Neural cell (in vitro differentiated cells): Measurements from ENCODE around the gene CYP27A1. TPM values are rescaled to one million over a fixed set of nuclear protein-coding genes. Genes with fewer than 3 reads are reported as not detected.

Experiments used
- H2AFZ ChIP-seq: fragments of 200-600, 300-800 bp; sonication (generic), shearing (Covaris generic); 2 replicates; pipeline ENCODE4 v1.6.0; 2014; ENCODE audit warnings: low read depth, mild to moderate bottlenecking, antibody characterized with exemption, low read length, moderate library complexity
- H3F3A ChIP-seq: fragments of 200-600 bp; shearing (Covaris generic); 2 replicates; pipeline ENCODE4 v1.6.1; 2016; ENCODE audit warnings: mild to moderate bottlenecking, moderate library complexity, mixed read lengths, antibody characterized with exemption, low read length; ENCODE audit not compliant: insufficient read depth, poor library complexity, severe bottlenecking
- H3K27ac ChIP-seq: fragments of 200-600, 300-800 bp; sonication (generic), shearing (Covaris generic); 2 replicates; pipeline ENCODE4 v1.5.1; 2014; ENCODE audit warnings: mild to moderate bottlenecking, low read length, moderate library complexity
- H3K27me3 ChIP-seq: fragments of 300-800, 200-600 bp; sonication (generic), shearing (Covaris generic); 2 replicates; pipeline ENCODE4 v1.6.0; 2014; ENCODE audit warnings: mild to moderate bottlenecking, low read depth, low read length, moderate library complexity; ENCODE audit not compliant: insufficient read depth
- H3K36me3 ChIP-seq: fragments of 300-800, 200-600 bp; sonication (generic), shearing (Covaris generic); 2 replicates; pipeline ENCODE4 v1.5.1; 2014; ENCODE audit warnings: mild to moderate bottlenecking, antibody characterized with exemption, low read length, moderate library complexity; ENCODE audit not compliant: insufficient read depth
- H3K4me2 ChIP-seq: fragments of 300-800, 200-600 bp; sonication (generic), shearing (Covaris generic); 2 replicates; pipeline ENCODE4 v1.6.0; 2014; ENCODE audit warnings: mild to moderate bottlenecking, low read length
- H3K4me3 ChIP-seq: fragments of 300-800, 200-600 bp; sonication (generic), shearing (Covaris generic); 2 replicates; pipeline ENCODE4 v1.5.1; 2014; ENCODE audit warnings: mild to moderate bottlenecking, low read length, moderate library complexity
- H3K79me2 ChIP-seq: fragments of 200-600 bp; shearing (Covaris generic); replicated peaks from 2 replicates; pipeline ENCODE4 v1.6.0; 2014; ENCODE audit warnings: mild to moderate bottlenecking, low read length, moderate library complexity; ENCODE audit not compliant: insufficient read depth
- H3K9ac ChIP-seq: fragments of 300-800, 200-600 bp; sonication (generic), shearing (Covaris generic); 2 replicates; pipeline ENCODE4 v1.6.1; 2016; ENCODE audit warnings: mild to moderate bottlenecking, low read length, mixed read lengths
- H3K9me2 ChIP-seq: fragments of 200-600 bp; shearing (Covaris generic); 2 replicates; pipeline ENCODE4 v1.6.1; 2016; ENCODE audit warnings: mild to moderate bottlenecking, low read length, mixed read lengths; ENCODE audit not compliant: insufficient read depth
- H3K9me3 ChIP-seq: fragments of 200-600, 300-800 bp; sonication (generic), shearing (Covaris generic); 2 replicates; pipeline ENCODE4 v1.6.1; 2016; ENCODE audit warnings: mild to moderate bottlenecking, mixed run types, low read length, moderate library complexity, mixed read lengths
- H4K20me1 ChIP-seq: fragments of 200-600 bp; shearing (Covaris generic); 2 replicates; pipeline ENCODE4 v1.6.1; 2016; ENCODE audit warnings: mild to moderate bottlenecking, mixed run types; ENCODE audit not compliant: insufficient read depth
- CTCF ChIP-seq: fragments of 450-650 bp; IDR thresholded peaks from 2 replicates; pipeline ENCODE4 v1.5.1; 2014; ENCODE audit warnings: antibody characterized with exemption, mild to moderate bottlenecking, moderate library complexity; ENCODE audit not compliant: poor library complexity, severe bottlenecking
- EP300 ChIP-seq: fragments of 450-650 bp; conservative IDR thresholded peaks from 2 replicates; pipeline ENCODE4 v1.6.1; 2014; ENCODE audit warnings: antibody characterized with exemption, mild to moderate bottlenecking, moderate library complexity; ENCODE audit not compliant: poor library complexity, severe bottlenecking
- EZH2 ChIP-seq: fragments of 200-600, 300-800 bp; shearing (Covaris generic), sonication (generic); IDR thresholded peaks from 2 replicates; pipeline ENCODE4 v1.6.1; 2014; ENCODE audit warnings: antibody characterized with exemption, low read length, borderline replicate concordance, mild to moderate bottlenecking; ENCODE audit not compliant: insufficient read depth, poor library complexity, severe bottlenecking
- MXI1 ChIP-seq: fragments of 450-650 bp; conservative IDR thresholded peaks from 2 replicates; pipeline ENCODE4 v1.6.1; 2014; ENCODE audit warnings: antibody characterized with exemption, mild to moderate bottlenecking; ENCODE audit not compliant: poor library complexity, severe bottlenecking
- POLR2AphosphoS5 ChIP-seq: IDR thresholded peaks from 2 replicates; pipeline ENCODE4 v1.6.1; 2012
- RAD21 ChIP-seq: fragments of 450-650 bp; conservative IDR thresholded peaks from 2 replicates; pipeline ENCODE4 v1.6.1; 2014; ENCODE audit warnings: antibody characterized with exemption, mild to moderate bottlenecking, moderate library complexity
- SMC3 ChIP-seq: fragments of 450-650 bp; conservative IDR thresholded peaks from 2 replicates; pipeline ENCODE4 v1.6.1; 2014; ENCODE audit warnings: antibody characterized with exemption, mild to moderate bottlenecking, moderate library complexity; ENCODE audit not compliant: poor library complexity
- TAF1 ChIP-seq: IDR thresholded peaks from 2 replicates; pipeline ENCODE4 v1.6.1; 2012; ENCODE audit warnings: low read depth
- polyA plus RNA-seq: library from polyadenylated mRNA; depleted of rRNA; stranded (reverse); fragments of >200 nt; gene quantifications from 2 replicates; pipeline ENCODE4 v1.2.3, GENCODE V29; 2014
- TF ChIP-seq, protein P1 (sequence below): IDR thresholded peaks from 2 replicates; pipeline ENCODE4 v1.6.1; 2012; ENCODE audit warnings: borderline replicate concordance

CYP27A1 gene
- polyA plus RNA-seq, 1 donor from 2014 or later = not detected

DNA sequence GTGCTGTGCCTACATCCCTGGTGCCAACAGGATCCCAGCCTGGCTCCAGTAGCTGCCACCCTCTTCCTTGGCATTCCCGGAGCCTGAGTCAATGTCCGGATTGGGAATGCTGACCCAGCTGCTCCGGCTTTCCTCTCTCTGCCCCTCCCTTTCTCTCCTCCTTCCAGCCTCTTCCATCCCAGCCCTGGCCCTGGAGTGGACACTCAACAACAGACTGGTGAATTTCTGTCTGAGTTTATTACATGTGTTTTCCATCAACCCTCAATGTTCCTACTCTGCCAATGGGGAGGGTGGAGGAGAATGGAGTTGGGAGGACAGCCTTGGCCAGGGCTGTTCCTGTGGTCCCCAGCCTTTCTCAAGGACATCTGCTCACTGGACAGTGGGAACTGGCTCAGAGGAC is 50.6 kb downstream of the CYP27A1 start:
- H3K4me3 ChIP-seq = no peak overlapping the region
- H3K4me2 ChIP-seq = no peak overlapping the region
- H3K27ac ChIP-seq = no peak overlapping the region
- H3F3A ChIP-seq = no peaks in the 10 kb centered on the region
- H3K9ac ChIP-seq = no peak overlapping the region
- H4K20me1 ChIP-seq = no peaks in the 10 kb centered on the region
- no peak overlapping the region for H2AFZ ChIP-seq
- TF ChIP-seq SMC3 = no peak
- TF ChIP-seq TAF1 = no peak
- TF ChIP-seq CTCF = no peak
- no peak for TF ChIP-seq EP300
- TF ChIP-seq EZH2 = no peak
- no peak for TF ChIP-seq POLR2AphosphoS5
- no peak for TF ChIP-seq RAD21
- TF ChIP-seq MXI1 = no peak
- TF ChIP-seq, protein P1, sequence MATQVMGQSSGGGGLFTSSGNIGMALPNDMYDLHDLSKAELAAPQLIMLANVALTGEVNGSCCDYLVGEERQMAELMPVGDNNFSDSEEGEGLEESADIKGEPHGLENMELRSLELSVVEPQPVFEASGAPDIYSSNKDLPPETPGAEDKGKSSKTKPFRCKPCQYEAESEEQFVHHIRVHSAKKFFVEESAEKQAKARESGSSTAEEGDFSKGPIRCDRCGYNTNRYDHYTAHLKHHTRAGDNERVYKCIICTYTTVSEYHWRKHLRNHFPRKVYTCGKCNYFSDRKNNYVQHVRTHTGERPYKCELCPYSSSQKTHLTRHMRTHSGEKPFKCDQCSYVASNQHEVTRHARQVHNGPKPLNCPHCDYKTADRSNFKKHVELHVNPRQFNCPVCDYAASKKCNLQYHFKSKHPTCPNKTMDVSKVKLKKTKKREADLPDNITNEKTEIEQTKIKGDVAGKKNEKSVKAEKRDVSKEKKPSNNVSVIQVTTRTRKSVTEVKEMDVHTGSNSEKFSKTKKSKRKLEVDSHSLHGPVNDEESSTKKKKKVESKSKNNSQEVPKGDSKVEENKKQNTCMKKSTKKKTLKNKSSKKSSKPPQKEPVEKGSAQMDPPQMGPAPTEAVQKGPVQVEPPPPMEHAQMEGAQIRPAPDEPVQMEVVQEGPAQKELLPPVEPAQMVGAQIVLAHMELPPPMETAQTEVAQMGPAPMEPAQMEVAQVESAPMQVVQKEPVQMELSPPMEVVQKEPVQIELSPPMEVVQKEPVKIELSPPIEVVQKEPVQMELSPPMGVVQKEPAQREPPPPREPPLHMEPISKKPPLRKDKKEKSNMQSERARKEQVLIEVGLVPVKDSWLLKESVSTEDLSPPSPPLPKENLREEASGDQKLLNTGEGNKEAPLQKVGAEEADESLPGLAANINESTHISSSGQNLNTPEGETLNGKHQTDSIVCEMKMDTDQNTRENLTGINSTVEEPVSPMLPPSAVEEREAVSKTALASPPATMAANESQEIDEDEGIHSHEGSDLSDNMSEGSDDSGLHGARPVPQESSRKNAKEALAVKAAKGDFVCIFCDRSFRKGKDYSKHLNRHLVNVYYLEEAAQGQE = no peak
- peaks cover 7% of the 10 kb centered on the region for H3K27me3 ChIP-seq
- no peaks in the 10 kb centered on the region for H3K9me2 ChIP-seq
- H3K9me3 ChIP-seq = no peaks in the 10 kb centered on the region
- no peaks in the 10 kb centered on the region for H3K79me2 ChIP-seq
- H3K36me3 ChIP-seq = no peaks in the 10 kb centered on the region

- H3K27me3 ChIP-seq = peaks cover 7% of the 10 kb centered on the region
- no peak overlapping the region for H2AFZ ChIP-seq
- H3K4me2 ChIP-seq = no peak overlapping the region
Observed at GRCh38 chr2:218833023-218833609, 51.2 kb downstream of the CYP27A1 start.

More at GRCh38 chr2:218833023-218833609, 51.2 kb downstream of the CYP27A1 start:
- Histone ChIP-seq H4K20me1 (no peaks in the 10 kb centered on the region), H3K9ac (no peak overlapping the region), H3F3A (no peaks in the 10 kb centered on the region), H3K79me2 (no peaks in the 10 kb centered on the region), H3K9me2 (no peaks in the 10 kb centered on the region), H3K27ac (no peak overlapping the region), H3K36me3 (no peaks in the 10 kb centered on the region), H3K4me3 (no peak overlapping the region), H3K9me3 (no peaks in the 10 kb centered on the region)
- TF ChIP-seq CTCF (no peak), EP300 (no peak), SMC3 (no peak), RAD21 (no peak), POLR2AphosphoS5 (no peak), EZH2 (no peak), MXI1 (no peak), TAF1 (no peak)
- TF ChIP-seq, protein P1 = no peak
